GM21515 (cell line): ENCODE results near the gene ARFGEF3.
"Not testable (repeated sequence)": the region's sequence is repeated elsewhere in the genome, so short reads cannot be mapped to it uniquely, and the experiment has no call there.

Experiments used
- ATAC-seq: cut with Tn5 transposase; IDR thresholded peaks from one replicate; pipeline ENCODE4 v1.9.1; 2021; ENCODE audit not compliant: unreplicated experiment

ARFGEF3 gene, protein sequence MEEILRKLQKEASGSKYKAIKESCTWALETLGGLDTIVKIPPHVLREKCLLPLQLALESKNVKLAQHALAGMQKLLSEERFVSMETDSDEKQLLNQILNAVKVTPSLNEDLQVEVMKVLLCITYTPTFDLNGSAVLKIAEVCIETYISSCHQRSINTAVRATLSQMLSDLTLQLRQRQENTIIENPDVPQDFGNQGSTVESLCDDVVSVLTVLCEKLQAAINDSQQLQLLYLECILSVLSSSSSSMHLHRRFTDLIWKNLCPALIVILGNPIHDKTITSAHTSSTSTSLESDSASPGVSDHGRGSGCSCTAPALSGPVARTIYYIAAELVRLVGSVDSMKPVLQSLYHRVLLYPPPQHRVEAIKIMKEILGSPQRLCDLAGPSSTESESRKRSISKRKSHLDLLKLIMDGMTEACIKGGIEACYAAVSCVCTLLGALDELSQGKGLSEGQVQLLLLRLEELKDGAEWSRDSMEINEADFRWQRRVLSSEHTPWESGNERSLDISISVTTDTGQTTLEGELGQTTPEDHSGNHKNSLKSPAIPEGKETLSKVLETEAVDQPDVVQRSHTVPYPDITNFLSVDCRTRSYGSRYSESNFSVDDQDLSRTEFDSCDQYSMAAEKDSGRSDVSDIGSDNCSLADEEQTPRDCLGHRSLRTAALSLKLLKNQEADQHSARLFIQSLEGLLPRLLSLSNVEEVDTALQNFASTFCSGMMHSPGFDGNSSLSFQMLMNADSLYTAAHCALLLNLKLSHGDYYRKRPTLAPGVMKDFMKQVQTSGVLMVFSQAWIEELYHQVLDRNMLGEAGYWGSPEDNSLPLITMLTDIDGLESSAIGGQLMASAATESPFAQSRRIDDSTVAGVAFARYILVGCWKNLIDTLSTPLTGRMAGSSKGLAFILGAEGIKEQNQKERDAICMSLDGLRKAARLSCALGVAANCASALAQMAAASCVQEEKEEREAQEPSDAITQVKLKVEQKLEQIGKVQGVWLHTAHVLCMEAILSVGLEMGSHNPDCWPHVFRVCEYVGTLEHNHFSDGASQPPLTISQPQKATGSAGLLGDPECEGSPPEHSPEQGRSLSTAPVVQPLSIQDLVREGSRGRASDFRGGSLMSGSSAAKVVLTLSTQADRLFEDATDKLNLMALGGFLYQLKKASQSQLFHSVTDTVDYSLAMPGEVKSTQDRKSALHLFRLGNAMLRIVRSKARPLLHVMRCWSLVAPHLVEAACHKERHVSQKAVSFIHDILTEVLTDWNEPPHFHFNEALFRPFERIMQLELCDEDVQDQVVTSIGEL (N-terminal part only)

DNA sequence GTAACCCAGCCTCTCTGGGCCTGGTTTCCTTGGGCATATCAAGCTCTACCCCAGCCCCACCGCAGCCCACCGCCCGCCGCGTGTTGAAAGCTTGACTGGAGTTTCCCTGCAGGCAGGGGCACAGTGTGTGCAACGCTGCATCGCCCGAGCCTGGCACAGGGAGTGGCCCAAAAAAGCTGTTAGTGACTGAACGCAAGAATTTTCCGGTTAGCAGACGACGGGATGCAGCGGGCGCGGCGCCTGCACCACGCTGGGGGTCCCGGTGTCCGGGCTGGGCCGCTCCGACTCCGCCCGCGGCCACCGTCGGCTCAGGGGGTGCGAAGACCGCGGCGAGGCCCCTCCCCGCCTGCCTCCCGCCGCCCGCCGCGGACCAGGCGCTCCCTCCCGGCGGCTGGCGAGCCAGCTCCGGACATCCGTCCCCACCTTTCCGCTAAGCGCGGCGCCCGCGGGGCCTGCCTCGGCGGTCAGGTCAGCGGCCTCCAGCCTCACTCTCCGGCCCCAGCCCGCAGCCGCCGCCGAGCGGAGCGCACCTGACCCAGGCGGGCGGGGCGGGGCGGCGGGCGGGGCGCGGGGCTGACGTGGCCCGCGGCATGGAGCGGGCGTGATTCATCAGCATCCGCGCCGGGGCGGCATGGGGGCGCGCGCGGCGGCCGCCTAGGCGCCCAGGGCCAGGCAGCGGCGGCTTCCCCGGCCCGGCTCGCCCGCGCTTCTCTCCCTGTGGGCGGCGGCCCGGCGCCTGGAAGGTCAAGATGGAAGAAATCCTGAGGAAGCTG lies at the start of gene ARFGEF3:
TSS of gene ARFGEF3 (plus strand) at position 602 of the 773 bp plus-strand sequence. CDS start at position 750, 148 bp downstream.
- ATAC-seq = peak; percentile 72

DNA sequence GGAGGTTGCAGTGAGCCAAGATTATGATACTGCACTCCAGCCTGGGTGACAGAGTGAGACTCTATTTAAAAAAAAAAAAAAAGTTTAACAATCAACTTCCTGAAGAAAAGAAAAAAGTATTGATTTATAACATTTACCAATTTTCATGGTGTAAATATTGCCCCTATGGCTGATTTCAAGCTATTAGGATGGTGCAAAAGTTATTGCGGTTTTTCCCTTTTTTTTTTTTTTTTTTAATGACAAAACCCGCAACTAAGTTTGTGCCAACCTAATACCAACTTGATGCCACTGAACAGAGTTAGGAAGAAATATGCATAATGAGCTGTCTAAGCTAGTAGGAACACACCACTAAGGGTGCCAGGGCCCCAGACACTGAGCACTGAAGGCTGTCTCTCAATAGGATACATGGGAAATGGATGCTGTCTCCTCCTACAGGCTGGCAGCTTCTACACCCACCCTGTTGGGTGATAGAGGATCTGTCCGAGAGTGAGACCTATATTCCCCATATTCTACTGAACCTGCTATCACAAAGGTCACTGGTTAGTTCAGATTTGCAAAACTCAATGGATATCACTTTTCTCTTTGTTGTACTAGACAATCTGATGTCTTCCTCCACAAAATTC lies 48.0 kb upstream of the ARFGEF3 start:
- ATAC-seq = no peak

DNA sequence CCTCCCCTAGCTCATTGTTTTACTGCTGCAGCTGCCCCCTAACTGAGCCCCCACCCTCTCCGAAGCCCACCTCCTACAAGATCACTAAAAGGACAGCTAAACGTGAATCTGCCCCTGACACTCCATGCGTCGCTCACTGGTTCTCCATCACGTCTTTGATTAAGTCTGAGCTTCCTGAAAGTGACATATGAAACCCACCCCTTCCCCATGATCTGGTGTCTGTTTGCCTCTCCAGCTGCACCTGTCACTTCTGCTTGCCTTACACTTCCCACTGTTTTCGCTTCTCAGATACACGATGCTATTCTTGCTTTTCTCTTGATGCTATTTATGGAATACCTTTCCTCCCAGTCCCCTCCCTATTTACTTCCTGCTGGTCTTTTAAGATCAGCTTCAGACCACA lies 46.5 kb upstream of the ARFGEF3 start:
- ATAC-seq = no peak

DNA sequence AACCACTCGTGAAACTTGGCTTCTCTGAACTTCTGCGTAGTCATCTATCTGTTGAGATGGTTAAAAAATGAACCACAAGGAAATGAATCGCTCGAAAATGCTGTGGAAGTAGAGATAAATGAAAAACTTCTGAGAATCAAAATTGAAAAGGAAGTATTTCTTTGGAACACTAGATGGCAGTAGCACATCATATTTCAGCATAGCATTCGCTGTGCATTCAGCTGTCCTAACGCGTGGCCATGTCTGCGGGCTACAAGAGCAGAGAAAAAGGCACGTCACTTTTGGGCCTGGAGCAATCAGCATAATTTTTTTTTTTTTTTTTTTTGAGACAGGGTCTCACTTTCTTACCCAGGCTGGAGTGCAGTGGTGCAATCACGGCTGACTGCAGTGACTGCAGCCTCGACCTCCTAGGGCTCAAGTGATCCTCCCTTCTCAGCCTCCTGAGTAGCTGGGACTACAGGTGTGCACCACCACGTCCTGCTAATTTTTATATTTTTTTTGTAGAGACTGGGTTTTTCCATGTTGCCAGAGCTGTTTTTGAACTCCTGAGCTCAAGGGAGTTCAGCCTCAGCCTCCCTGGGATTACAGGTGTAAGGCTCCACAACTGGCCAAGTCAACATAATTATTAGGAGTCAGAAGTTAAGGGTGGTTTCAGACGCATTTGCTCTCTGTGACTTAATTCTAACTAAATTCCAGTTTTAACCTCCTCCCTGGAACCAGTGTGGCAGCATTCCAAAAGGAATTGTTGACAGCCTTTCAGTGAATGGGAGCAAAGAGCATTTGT lies 45.7 kb upstream of the ARFGEF3 start:
- peak; percentile 82 for ATAC-seq

DNA sequence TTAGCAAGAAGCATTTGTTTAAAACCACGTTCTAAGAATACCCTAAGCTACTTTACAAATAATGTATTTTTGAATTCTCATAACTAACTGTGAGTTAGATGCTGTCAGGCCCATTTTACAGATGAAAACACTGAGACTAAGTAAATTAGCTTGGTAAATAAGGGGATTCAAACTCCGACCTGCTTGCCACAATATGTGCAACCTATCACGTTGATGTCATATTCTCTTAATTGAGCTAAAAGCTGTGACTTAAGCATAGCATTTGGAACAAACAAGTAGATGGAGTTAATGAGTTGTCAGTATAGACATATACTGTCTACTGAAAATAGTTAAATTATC lies 45.1 kb upstream of the ARFGEF3 start:
- ATAC-seq = no peak

DNA sequence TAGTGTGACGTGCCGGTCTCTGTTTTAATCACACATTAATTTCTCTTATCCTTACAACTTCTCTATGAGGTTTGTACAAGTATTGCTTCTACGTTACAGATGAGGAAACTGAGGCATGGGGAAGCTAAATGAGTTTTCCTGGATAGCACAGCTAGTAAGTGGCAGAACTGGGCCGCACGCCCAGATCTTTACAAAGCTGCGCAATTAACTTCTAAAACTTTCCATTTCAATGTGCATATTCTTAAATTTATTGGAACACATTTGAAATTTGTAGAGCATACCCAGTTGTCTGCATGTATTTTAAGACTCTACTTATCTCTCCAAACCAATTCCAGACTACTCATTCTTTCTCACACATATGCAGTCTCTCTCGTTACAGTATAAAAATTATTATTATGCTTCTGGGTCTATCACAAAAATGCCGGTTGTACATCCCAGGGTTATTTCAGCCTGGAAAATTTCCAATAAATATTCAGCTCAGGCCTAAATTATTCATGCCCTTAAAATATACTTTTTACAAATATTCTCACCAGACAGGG lies 44.3 kb upstream of the ARFGEF3 start:
- ATAC-seq = no peak

DNA sequence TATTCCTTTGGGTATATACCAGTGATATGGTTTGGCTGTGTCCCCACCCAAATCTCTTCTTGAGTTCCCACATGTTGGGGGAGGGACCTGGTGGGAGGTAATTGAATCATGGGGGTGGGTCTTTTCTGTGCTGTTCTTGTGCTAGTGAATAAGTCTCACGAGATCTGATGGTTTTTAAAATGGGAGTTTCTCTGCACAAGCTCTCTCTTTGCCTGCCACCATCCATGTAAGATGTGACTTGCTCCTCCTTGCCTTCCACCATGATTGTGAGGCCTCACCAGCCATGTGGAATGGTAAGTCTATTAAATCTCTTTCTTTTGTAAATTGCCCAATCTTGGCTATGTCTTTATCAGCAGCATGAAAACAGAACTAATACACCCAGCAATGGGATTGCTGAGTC lies 42.5 kb upstream of the ARFGEF3 start:
- ATAC-seq = not testable (repeated sequence)

DNA sequence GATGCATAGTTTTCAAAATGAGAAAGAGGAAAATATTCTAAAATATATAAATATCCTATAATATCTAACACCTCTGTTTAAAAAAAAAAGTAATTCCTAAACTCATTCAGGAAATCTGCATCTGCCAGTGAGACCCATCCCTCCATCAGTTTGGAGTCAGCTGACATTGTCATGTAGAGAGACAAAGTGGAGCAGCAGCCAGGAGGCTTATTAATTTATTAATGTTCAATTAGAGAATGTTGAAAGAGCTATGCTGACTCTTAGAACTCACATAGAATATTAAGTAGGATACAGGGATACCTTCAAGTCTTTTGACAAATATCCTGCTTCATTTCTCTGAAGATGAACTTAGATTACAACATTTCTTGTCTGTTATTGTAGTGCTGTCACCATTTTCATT lies 41.8 kb upstream of the ARFGEF3 start:
- ATAC-seq = no peak

DNA sequence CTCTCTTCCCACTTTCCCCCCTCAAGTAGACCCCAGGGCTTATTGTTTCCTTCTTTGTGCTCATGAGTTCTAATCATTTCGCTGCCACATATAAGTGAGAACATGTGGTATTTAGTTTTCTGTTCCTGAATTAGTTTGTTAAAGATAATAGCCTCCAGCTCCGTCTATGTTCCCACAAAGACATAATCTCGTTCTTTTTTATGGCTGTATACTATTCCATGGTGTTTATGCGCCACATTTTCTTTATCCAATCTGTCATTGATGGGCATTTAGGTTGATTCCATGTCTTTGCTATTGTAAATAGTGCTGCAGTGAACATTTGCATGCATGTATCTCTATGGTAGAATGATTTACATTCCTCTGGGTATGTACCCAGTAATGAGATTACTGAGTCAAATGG lies 37.6 kb upstream of the ARFGEF3 start:
- ATAC-seq = no peak

DNA sequence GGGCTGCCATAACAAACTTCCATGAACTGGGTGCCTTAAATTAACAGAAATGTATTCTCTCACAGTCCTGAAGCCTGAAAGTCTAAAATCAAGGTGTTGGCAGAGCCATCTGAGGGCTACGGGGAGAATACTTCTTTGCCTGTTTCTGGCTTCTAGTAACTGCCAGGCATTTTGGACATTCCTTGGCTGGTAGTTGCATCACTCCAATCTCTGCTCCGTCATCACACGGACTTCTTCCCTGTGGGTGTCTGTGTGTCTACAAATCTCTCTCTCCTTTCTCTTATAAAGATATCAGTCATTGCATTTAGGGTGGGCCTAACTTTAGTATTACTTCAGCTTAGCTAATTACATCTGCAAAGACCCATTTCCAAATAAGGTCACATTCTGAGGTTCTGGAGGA lies 33.6 kb upstream of the ARFGEF3 start:
- ATAC-seq = no peak

DNA sequence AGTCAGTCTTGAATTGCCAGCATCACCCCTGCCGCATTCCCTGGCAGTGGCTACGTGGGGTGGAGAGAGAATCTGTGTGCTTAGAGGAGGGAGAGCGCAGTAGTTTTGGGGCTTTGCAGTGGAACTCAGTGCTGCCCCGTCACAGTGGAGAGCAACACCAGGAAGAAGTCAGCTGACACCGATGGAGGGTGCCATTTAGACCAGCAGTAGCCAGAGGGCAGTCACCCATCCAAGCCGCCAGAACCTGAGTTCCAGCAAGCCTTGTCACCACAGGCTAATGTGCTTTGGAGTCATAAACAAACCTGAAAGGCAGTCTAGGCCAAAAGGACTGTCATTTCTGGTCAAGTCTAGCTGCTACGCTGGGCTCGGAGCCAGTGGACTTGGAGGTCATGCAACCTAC lies 32.5 kb upstream of the ARFGEF3 start:
- no peak for ATAC-seq

DNA sequence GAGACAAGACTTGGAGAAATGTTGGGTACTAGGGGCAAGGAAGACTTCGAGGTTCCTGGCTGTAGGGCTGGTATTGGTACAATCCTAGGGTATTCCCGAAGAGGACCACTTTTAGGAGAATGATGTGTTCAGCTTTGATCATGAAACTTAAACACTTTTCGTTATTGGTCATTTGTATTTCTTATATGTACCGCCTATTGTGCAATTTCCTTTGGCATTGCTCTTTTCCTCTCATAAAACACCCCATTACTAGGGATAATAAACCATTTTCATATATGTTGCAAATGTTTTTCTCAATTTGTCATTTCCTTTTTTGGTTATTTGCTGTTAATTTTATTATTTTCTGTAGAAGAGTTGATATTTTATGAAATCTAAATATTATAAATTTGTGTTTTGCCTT lies 18.9 kb upstream of the ARFGEF3 start:
- ATAC-seq = no peak

DNA sequence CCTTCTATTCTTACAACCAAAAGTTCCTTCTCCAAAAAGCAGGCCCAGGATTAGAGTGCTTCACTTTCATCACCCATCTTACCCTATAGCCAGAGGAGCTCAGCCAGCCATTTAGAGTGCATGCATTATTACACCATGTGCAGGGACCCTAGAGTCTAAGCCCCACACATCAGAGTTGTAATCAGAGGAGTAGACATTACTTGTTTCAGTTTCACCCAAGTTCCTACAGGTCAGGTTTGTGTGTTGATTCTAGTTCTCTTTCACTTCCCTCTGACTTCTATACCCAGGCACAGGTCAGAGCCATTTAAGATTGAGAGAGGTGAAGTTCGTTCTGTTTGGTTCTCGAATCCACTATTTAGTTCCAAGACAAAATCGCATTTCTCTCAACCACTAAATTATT lies 16.3 kb upstream of the ARFGEF3 start:
- peak; percentile 74 for ATAC-seq

DNA sequence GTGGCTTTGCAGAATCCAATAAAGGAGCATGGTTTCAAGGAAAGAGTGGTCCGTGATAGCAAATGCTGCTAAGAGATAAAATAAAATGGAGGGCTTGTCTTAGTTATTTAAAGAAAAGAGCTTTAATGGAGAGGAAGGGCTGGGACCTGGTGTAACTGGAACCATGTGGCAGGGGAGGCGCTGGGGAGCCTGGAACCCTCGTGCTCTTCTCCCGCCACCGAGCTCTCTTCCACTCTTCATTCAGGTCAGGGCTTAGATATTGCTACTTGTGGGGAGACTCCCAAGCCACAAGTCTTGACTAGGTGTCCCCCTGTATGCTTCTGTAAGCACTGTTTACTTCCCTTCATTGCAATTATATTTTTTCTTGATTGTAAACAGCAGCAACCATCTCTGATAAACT lies 15.2 kb upstream of the ARFGEF3 start:
- no peak for ATAC-seq

DNA sequence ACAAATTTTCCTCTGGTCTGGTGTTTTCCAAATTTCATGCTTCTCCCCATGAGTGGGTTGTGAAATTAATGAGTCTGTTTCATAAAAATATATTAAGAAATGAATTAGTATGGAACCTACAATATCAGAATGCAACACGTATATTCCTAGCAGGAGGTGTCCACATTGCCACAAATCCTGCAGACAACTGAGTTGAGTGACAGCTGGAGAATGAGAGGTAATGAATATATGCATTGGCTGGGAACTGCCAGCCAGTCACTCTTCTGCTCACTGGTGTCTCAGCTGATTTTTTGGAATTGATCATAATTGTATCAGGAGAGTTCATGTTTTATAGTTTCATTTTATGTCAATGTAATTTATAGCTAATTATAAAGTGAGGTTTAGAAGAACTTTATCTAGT lies 6.3 kb upstream of the ARFGEF3 start:
- no peak for ATAC-seq

DNA sequence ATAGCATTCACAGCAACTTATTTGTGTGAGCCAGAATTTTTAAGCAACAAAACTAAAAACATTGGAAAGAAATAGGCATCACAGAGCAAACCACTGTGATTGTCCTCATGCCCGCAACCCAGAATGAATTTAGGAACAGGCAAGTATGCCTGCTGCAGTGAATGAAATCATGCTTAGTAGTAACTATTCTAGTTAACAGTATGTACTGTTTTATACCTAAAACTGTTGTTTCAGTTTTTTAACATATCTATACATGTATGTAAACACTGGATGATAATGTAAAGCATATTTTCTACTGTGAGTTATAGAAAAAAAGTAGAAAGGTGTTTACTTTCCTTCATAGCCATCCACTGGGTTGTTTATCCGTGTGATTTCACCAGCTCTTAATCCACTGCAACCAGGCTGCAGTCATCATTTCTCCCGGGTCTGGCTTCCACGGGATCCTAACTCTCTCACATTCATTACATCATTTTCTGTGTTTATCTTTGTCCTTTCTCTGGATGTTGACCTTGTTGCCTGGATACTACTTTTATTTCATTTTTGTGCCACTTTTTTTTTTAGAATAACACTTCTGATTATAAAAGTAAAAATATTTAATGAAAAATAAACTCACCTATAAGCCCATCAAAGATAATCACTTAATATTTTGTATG lies 3.6 kb upstream of the ARFGEF3 start:
- no peak for ATAC-seq

DNA sequence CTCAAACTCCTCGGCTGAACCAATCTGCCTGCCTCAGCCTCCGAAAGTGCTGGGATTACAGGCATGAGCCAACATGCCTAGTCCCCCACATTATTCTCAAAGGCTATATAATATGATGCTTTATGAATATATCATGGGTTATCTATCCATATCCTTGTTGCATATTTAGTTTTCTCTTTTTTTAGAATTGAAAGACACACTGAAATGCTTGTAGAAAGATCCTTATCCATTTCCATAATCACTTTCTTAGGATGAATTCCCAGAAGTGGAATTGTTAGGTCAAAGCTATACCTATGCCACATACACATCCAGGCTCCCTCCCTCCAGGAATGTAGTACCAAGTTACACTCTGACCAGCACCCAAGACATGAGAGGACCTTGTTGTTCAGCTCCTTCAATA lies 2.5 kb upstream of the ARFGEF3 start:
- no peak for ATAC-seq

DNA sequence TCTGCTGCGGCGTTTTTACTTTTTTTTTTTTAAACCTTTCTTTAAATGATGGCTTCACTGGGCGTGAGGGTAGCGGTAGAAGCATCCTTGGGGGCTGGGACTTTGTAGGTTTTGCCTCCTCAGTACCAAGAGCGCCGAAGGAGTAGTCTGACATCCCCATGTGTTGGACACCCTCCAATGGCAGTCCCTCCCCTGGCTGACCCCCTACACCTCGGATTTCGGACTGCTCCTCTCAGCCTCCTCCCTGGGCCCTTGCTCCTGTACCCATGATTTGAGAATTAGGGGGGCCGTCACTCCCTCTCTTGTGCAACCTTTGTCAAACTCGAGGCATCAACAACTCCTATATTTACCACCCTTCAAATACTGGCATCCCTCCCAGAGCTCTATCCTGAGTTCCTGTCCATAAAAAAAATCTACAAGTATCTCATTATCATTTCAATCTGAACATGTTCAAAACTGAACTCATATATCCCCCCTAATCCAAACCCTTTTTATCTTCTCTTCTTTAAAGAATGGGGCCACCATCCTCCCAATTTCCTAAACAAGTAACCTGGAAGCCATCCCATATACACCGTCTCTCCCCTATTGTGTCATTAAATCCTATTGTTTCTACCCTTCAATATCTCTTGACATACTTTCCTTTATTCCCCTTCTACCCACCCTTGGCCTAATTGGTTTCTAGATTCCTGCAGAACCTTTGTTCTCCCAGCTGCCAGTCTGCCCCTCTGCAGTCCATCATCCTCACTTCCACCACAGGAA lies 1.2 kb upstream of the ARFGEF3 start:
- no peak for ATAC-seq
